HG02571 (cell line): ENCODE results near the gene RCHY1.
"Not testable (repeated sequence)": the region's sequence is repeated elsewhere in the genome, so short reads cannot be mapped to it uniquely, and the experiment has no call there.

ENCODE experiments used
- ATAC-seq: cut with Tn5 transposase; IDR thresholded peaks from one replicate; pipeline ENCODE4 v1.9.1; 2021; ENCODE audit warnings: mild to moderate bottlenecking, moderate library complexity; ENCODE audit not compliant: unreplicated experiment

The RCHY1 gene

GRCh38 chr4:75514131-75514948, at the start of gene RCHY1, which contains the start of gene THAP6:
TSS of gene RCHY1 (minus strand) at chr4:75514403. CDS start at chr4:75514286, 117 bp downstream.
TSS of gene THAP6 (plus strand) at chr4:75514473. CDS start at chr4:75515453, 980 bp downstream.
- peak; percentile 93 for ATAC-seq

GRCh38 chr4:75561789-75562188, 47.6 kb upstream of the RCHY1 start:
- no peak for ATAC-seq

DNA sequence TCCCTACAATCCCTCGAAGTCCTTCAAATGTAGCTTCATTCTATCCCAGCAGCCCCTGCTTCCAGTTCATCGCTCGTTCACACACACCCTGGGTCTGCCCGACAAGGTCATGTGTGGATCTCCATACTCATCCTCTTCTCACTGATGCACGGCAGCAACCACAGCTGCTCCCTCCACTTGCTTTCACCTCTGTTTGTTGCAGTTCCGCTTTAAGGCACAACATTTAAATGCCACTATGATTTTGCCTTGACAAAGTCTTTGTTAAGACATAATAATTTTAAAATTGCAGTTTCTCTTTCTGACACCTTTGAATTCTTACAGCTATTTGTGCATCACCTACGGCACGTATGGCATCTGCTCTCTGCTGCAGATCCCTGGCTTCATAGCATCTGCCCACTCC, 43.5 kb upstream of the RCHY1 start:
- no peak for ATAC-seq

- peak; percentile 99 for ATAC-seq
These were observed 41.3 kb upstream of the RCHY1 start, which contains the start of gene ODAPH for GRCh38 chr4:75555294-75556164. TSS of gene ODAPH (plus strand) at chr4:75556066. CDS start at chr4:75556083, 17 bp downstream.

DNA sequence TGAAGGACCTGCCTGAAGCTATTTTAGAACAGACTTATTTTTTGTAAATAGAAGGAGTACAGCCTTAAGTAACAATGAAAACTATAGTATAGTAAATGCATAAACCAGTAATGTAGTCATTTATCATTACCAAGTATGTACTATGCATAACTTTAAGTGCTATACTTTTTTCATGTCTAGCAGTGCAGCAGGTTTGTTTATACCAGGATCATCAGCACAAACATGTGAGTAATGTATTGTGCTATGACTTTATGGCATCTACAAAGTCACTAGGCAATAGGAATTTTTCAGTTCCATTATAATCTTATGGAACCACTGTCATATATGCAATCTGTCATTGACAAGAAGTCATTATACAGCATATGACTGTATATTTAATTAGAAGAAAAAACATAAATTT, 38.2 kb upstream of the RCHY1 start:
- no peak for ATAC-seq

DNA sequence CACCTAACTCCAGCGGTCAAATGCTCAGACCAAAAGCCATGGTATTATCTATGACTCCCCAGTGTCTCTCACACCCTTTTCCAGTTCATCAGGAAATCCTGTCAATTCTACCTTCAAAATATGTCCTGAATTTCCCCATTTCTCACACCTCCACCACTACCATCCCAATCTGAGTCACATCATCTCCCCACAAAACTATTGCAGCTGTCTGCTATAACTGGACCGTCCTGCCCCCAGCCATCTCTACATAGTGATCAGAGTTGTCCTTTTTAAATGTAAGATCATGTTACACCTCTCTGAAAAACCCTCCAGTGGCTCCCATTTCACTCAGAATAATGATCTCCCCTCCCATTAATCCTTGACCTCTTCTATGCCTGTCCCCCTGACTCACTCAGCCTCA, 34.8 kb upstream of the RCHY1 start:
- no peak for ATAC-seq

GRCh38 chr4:75547647-75548387, 33.6 kb upstream of the RCHY1 start:
- ATAC-seq = no peak

- ATAC-seq = no peak
These were observed 31.3 kb upstream of the RCHY1 start for GRCh38 chr4:75545526-75545925.

GRCh38 chr4:75544870-75545269, 30.7 kb upstream of the RCHY1 start:
- no peak for ATAC-seq

GRCh38 chr4:75544220-75544619, 30.0 kb upstream of the RCHY1 start:
- ATAC-seq = not testable (repeated sequence)

DNA sequence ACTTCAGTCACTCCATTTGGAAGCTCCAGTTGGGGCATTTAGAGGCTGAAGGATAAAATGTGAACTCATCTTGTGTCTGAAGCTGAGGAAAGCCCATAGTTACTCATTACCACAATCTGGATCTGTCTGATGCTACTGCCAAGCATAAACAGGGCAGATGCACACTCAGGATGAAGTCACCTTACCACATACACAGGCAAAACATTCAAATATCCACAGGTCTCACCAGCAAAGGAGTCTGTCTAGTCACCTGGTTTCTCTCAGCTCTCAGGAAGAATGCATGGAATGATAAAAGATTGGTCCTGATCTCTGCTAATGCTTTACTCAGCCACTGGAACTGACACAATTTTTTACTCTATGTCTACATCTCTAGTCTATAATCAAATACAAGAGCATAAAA, 28.6 kb upstream of the RCHY1 start:
- ATAC-seq = no peak

DNA sequence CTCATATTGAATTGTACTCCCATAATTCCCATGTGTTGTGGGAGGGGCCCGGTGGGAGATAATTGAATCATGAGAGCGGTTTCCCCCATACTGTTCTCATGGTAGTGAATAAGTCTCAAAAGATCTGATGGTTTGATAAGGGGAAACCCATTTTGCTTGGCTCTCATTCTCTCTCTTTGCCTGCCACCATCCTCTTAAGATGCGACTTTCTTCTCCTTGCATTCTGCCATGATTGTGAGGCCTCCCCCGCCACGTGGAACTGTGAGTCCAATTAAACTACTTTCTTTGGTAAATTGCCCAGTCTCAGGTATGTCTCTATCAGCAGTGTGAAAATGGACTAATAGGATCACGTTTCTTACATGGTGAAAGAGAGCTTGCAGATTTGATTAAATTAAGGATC, 23.1 kb upstream of the RCHY1 start:
- not testable (repeated sequence) for ATAC-seq

GRCh38 chr4:75533926-75534325, 19.7 kb upstream of the RCHY1 start:
- ATAC-seq = not testable (repeated sequence)

GRCh38 chr4:75533339-75533887, 19.2 kb upstream of the RCHY1 start:
- not testable (repeated sequence) for ATAC-seq

GRCh38 chr4:75531536-75532143, 17.4 kb upstream of the RCHY1 start:
- not testable (repeated sequence) for ATAC-seq

- ATAC-seq = no peak
These were observed 16.5 kb upstream of the RCHY1 start for GRCh38 chr4:75530556-75531322.

GRCh38 chr4:75527482-75527881, 13.3 kb upstream of the RCHY1 start:
- ATAC-seq = no peak

DNA sequence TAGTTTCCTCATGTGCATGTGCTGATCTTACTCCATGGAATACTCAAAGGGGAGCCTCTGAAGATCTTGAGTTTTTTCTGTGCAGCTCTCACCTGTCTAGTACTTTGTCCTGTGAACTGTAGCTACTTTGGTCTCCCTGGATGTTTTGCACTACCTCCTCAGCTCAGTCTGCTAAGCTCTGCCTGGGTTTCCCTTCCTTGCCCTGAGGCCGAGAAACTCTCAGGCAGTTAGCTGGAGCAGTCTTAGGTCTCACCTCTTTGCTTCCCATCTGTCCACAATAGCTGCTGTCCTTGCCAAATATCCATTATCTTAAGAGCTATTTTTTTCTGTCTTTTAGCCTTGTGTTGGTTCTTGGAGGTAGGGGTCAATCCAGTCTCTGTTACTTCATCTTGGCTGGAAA, 11.7 kb upstream of the RCHY1 start:
- no peak for ATAC-seq

- no peak for ATAC-seq
These were observed 10.9 kb upstream of the RCHY1 start for GRCh38 chr4:75525086-75525485.
